Brain microvascular endothelial cell (primary cell): ENCODE measurements around the gene NHSL2.

Experiments used
- DNase-seq: peaks from one replicate; pipeline ENCODE4 v3.0.0-alpha.2; 2020
- H3K27ac ChIP-seq: fragments of 250-450 bp; sonication (Bioruptor Pico); 2 replicates; pipeline ENCODE4 v1.5.1; 2020; ENCODE audit warnings: mild to moderate bottlenecking, moderate library complexity
- H3K27me3 ChIP-seq: fragments of 250-450 bp; sonication (Bioruptor Pico); replicated peaks from 2 replicates; pipeline ENCODE4 v1.5.1; 2020; ENCODE audit warnings: mild to moderate bottlenecking
- H3K36me3 ChIP-seq: fragments of 250-450 bp; sonication (Bioruptor Pico); replicated peaks from 2 replicates; pipeline ENCODE4 v1.5.1; 2020; ENCODE audit warnings: mild to moderate bottlenecking
- H3K4me3 ChIP-seq: 2 replicates; pipeline ENCODE4 v1.5.1; 2011; ENCODE audit warnings: low read depth, mild to moderate bottlenecking, control low read depth, low read length, moderate library complexity
- CTCF ChIP-seq: IDR thresholded peaks from 2 replicates; pipeline ENCODE4 v1.5.1; 2011; ENCODE audit warnings: low read depth, mild to moderate bottlenecking, moderate library complexity, low read length, control low read depth, inconsistent platforms; ENCODE audit errors: missing control alignments
- in situ Hi-C: cut with HindIII; loops from 2 replicates; pipeline ENCODE4 v1.10.0; 2017; ENCODE audit warnings: low sequenced_read_pairs, low pct_ligation_motif_present

NHSL2 gene

DNA sequence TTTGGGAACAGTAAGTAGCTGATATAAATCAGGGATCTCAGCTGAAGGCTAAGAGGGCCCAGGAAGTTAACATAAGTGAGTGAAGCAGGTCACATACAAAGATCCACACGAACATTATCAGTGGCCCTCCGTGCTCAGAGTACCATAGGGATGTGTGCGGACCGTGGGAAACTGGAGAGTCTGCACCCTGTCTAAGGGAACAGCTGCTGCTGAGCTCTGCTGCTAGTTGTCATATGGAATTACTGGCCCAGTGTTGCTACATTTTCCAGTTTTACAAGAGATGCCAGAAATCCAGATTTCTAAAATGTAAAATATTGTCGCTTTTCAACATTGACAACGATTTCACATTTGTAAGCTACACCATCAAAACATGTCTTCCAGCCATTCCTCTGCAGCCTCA, 130.5 kb downstream of the NHSL2 start:
- no peaks in the 10 kb centered on the region for H3K27me3 ChIP-seq
- in situ Hi-C loops: no loop called here
- TF ChIP-seq CTCF: no peak
- no peak overlapping the region for H3K4me3 ChIP-seq
- no peak overlapping the region for H3K27ac ChIP-seq
- no peaks in the 10 kb centered on the region for H3K36me3 ChIP-seq
- DNase-seq: no peak

GRCh38 chrX:72041871-72042851, 131.5 kb downstream of the NHSL2 start:
- no peaks in the 10 kb centered on the region for H3K36me3 ChIP-seq
- TF ChIP-seq CTCF: no peak
- no peak for DNase-seq
- no peak overlapping the region for H3K27ac ChIP-seq
- no peaks in the 10 kb centered on the region for H3K27me3 ChIP-seq
- no peak overlapping the region for H3K4me3 ChIP-seq
- in situ Hi-C loops: no loop called here

- in situ Hi-C loops: no loop called here
- Histone ChIP-seq H3K27ac (no peak overlapping the region), H3K4me3 (no peak overlapping the region), H3K27me3 (no peaks in the 10 kb centered on the region), H3K36me3 (no peaks in the 10 kb centered on the region)
- TF ChIP-seq CTCF: no peak
- DNase-seq: no peak
Measured at GRCh38 chrX:72042852-72043248, 132.2 kb downstream of the NHSL2 start.

DNA sequence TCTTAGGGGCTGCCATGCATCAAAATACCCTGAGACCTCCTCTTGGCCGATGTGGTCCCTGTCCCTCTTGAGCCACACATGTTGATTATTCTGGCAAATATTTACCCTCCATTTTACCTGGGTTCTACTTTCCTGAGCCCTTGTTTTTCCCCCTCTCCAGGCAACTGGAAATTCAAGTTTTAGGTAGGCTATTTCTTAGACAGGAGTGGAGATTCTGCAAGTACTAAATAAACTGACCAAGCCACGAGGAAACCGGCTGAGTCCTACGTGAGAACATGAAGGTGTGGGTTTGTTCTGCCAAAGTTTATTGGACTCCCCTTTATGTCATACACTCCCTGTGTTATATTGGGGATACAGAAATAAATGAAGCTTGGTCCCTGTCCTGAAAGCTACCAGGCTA, 133.0 kb downstream of the NHSL2 start:
- TF ChIP-seq CTCF: no peak
- Histone ChIP-seq H3K27me3 (no peaks in the 10 kb centered on the region), H3K36me3 (no peaks in the 10 kb centered on the region), H3K4me3 (no peak overlapping the region), H3K27ac (no peak overlapping the region)
- in situ Hi-C loops: no loop called here
- no peak for DNase-seq

DNA sequence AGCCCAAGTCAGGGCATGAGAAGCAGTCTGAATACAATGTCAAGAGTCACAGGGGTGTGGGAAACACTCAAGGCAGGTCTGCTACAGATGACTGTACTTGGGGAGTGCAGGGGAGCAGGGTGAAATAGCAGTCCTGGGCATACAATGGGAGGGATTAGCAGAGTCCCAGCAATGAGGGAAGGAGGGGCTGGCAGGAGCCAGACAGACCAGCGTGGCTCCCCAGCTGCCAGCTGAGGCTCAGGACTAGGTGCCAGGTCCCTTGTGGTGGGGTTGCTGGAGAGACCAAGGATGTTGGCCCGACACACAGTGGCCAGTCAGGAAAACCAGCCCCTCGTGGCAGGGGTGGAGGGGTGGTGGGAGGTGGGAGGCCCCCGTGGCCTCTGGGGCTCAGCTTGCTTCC, 134.5 kb downstream of the NHSL2 start:
- Histone ChIP-seq H3K36me3 (no peaks in the 10 kb centered on the region), H3K27ac (no peak overlapping the region), H3K27me3 (no peaks in the 10 kb centered on the region), H3K4me3 (no peak overlapping the region)
- no peak for TF ChIP-seq CTCF
- no peak for DNase-seq
- in situ Hi-C loops: no loop called here
